Right renal pelvis (tissue), 4 donors: ENCODE measurements around the gene AP2A2. TPM values are rescaled to one million over a fixed set of nuclear protein-coding genes. Genes with fewer than 3 reads are reported as not detected.

Experiments used
- DNase-seq, 4 donors: peaks; one replicate each; pipeline ENCODE4 v3.0.0-alpha.2; 2013; ENCODE audit warnings: low read depth in 4 of 4, low spot score in 3 of 4, missing footprints in 1 of 4
- polyA plus RNA-seq, 4 donors: library from polyadenylated mRNA; unstranded; fragments of 120-200 nt; gene quantifications; one replicate each; pipeline ENCODE4 v1.2.1, GENCODE V29; 2013; ENCODE audit not compliant: insufficient read length in 4 of 4

AP2A2 gene
- polyA plus RNA-seq, 4 donors = 100 to 120 (median 109) TPM

DNA sequence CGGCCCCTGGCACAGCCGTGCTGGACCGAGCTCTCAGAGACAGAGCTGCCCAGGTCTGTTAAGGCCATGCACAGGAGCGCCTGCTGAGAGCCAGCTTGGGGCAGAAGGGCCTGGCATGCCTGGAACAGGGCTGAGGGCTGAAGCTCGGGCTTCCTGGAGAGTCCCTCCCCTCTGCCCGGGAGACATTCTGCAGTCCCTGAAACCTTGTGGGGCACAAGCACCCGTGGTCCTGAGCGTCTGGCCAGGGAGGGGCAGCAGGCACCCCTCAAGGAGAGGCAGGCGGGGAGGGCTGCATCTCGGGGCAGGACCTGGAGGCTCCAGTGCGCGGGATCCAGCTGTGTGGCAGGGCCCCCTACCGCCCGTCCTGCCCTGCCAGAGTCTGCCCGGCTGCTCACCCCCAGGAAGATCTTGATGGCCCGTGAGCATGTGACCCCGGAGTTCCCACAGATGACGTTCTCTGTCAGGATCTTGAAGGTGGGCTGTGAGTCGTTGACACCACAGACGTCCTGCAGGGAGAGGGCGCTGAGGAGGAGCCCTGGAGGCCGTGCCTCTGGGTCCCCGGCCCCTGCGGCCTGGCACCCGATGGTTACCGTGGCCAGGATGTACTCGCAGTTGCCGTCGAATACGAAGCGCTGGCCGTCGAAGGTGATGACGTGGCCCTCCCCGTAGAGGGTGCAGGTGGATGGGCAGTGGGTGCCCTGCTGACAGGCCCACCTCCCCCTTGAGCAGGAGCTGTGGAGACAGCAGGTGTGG, 99.9 kb downstream of the AP2A2 start:
- no peak for DNase-seq

DNA sequence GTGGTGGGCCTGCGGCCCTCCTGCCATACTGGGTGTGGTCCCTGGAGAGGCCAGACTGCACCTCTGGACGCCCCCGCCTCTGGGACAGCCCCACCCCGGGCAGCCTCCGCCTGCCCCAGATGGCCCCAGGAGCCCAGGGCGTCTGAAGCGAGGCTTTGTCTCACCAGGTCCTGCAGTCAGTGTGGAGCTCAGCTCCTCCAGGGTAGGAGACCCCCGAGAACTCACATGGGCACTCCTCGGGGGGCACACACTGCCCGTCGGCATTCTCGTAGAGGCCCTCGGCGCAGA, 100.4 kb downstream of the AP2A2 start:
- DNase-seq = no peak

DNA sequence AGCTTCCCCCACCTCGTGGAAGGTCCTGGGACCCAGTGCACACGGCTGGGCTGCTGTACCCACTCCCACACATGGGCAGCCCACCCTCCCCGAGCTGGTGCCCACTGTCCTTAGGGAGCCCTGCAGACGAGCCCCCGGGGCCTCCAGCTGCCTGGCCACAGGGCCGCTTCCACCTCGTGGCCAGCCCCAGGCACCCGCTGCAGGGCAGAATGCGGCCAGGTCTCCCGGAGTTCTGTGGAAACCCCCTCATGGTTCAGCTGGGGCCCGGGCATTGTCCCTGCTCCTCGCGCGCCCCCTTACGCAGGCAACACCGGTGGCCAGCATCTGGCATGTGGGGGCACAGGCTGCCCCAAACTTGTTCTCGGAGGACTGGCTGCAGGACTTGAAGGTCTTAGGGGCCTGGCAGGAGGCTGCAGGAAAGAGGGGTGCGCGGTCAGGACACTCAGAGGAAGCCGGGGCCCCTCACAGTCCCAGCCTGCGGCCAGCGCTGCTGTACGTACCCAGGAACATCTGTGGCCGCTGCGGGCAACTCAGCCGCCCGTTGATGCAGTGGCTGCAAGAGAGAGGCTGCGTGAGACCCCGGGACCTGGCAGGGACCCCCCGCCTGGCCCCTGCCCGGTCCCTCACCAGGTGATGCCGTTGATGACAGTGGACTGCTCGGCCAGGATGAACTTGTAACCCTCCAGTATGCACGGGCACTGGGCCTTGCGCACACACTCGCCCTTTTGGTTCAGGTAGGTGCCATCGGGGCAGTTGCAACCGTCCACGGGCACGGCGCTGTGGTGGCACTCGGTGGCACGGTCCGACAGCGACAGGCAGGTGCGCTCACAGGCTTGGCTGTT, 101.2 kb downstream of the AP2A2 start:
- no peak for DNase-seq

DNA sequence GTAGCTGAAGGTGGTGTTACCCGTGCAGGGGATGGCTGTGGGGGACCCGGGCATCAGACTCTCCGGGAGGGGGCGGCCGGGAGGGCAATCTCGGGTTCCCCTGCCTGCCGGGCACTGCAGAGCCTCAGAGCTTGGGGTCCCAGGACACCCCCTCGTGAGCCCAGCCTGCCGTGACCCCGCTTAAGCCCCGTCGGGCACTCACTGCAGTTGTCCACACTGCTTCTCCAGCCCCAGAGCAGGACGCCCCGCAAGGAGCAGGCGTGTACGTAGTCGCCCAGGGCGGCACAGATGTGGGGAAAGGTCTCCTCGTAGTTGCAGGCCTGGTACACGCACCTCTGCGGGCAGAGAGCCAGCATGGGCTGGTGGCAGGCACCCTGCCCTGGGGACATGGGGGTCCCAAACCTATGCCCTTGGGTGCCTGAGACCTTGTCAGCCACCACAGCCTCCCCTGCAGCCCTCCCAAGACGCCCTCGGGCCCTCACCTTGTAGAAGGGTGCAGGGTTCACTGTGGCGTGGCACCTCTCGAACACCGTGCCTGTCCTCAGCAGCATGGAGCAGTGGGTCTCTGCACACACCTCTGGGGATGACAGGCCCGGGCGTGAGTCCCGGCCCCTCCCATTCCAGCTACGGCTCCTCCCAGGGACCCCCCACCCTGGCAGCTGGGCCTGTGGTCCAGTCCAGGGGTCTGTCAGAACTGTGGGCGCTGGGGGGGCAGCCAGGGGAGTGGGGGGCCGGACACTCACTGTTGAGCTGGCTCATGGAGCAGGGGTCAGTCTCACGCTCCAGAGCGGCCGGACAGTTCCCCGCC, 102.0 kb downstream of the AP2A2 start:
- no peak for DNase-seq

DNA sequence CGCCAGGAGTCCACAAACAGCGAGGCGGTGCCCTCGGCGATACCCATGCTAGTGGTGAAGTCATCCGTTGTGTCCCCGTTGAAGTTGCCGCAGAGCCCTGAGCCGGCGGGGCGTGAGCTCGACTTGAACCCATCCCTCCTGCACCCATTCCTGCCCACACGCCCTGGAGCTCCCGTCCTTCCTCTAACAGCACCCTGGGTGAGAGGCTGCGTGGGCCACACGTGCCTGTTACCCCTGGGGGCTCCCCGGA, 102.5 kb downstream of the AP2A2 start:
- DNase-seq = no peak

- no peak for DNase-seq
Observed at GRCh38 chr11:1028616-1029015, 102.9 kb downstream of the AP2A2 start.

DNA sequence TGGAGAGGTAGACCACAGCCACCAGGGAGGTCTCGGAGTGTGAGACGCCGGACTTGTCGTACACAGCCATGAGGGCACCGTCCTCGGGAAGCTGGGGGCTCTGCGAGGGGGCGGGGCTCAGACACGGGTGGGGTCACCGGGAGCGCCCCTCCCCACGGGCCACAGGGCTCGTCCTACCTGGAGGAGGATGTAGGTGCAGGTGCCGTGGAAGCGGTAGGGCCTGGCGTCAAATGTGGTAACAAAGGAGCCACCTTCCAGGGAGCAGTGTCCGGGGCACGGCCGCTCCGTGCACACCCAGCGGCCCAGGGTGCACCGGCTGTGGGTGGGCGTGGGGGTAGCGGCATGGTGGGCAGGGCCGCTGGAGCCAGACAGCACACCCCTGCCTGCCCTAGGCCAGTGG, 103.4 kb downstream of the AP2A2 start:
- no peak for DNase-seq

- DNase-seq = no peak
Observed at GRCh38 chr11:1029654-1030053, 104.0 kb downstream of the AP2A2 start.

DNA sequence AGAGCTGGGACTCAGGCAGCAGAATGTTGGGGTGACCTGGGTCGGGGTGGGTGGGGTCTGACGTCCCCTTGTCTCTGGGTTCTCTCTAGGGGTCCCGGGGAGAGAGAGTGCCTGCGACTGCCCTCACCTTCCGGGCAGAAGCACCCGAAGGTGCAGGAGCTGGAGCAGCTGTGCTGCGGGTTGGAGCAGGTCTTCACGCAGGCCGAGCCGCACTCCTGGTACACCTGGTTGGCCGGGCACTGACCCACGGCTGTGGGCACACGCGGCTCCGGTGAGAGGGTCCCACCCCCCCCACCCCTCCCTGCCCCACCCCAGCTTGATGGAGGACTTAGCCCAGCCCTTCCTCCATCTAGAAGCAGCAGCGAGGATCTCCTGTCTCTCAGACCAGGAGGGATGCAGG, 104.4 kb downstream of the AP2A2 start:
- DNase-seq = no peak

GRCh38 chr11:1030556-1030955, 104.9 kb downstream of the AP2A2 start:
- no peak for DNase-seq

DNA sequence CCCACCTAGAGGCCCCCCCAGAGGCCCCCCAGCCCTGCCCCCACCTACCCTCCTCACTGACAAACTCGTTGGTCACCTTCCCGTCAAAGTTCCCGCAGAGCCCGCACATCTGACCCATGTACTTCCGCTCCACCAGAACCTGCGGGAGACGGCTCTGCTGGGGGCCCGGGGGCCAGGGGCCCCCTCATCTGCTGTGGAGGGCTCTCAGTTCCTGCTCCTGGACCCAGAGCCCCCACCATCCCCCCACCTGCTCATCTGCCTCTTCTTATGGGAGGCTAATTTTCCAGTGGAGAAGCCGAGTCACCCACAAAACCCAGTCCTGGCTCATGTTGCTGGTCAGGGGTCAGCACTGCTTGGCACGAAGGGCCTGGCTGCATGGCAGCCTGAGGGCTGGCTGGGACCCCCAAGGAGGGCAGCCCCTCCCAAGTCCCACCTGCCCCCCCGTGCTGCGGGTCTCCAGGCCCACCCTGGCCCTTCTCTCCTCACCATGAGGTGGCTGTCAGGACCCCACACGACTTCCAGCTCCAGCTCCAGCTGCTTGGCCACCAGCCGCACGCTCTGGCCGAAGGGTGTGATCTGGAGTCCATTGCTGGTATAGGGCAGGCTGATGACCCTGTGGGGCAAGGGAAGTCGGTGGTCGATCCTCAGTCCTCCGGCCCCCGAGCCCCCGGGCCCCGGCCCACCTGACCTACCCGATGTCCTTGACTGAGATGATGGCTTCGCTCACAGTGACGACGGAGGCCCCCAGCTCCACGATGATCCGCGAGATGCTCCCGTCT, 105.6 kb downstream of the AP2A2 start:
- DNase-seq = no peak

GRCh38 chr11:1032310-1032891, 106.7 kb downstream of the AP2A2 start:
- no peak for DNase-seq

DNA sequence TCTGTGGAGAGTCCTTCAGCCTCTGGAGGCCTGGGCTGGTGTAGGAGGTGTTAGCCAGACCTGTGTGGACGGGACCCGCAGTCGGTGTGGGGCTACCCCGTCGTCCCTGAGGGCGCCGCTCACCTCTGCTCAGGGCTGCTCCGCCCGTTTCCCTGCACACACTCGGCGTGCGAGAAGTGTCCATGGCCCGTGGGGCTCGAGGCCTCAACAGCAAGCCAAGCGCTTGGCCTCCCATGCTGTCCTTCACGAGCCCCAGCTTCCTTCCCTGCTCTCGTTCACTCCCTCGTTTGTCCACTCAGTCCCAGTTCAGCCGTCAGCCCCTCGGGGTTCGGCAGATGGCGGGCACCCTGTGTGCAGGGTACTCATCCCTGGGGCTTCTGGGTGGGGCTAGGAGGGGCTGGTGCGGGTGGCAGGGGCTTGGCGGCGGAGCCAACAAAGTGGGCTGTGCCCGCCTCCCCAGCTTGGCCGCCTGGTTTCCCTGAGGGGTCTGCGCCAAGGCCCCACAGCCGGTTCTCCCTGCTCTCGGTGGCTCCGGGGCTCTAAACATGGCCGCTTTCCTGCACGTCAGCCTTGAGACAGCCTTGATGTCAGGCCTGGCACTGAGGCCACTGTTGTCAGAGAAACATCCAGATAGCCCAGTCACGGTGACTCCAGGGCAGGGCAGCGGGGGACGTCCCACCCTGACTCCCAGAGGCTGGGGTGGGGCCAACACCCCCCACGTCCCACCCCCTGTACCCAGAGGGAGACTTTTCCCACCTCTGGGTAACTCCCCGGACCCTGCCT, 107.5 kb downstream of the AP2A2 start:
- no peak for DNase-seq

GRCh38 chr11:1034001-1034400, 108.3 kb downstream of the AP2A2 start:
- no peak for DNase-seq

DNA sequence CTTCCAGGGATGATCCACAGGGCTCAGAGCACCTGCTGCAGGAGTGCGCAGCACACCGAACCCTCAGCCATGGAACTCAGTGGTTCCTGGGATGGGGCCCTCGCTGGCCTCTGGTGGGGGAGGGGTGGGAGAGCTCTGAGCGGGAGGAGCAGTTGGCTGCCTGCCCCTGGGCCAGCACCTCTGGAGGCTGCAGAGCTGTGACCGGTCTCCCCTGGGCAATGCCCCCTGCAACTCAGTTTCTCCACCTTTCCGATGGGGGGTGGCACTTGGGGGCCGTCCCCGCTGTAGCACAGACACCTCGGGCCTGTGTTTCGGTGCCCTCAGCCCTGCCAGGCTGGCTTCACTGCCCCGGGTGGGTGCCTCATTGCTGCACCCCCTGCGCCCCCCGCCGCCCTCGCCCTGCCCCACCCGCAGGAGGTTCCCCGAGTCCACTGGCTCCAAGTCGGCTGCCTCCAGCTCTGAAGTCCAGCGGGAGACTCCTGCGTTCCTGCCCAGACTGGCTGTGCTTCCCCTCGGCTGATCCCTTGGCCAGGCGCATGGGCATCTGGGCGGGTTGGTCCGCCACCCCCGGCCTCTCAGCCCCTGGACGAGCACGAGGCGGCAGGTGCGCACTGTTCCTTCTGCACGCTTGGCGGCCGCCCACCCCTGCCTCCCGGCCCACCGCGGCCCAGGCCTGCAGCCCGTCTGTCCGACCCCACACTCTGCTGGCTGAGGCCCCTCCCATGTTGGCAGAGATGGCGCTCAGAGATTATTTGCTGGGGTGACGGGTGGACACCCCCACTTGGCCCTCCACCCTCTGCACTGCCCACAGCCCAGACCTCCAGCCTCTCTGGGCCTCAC, 109.0 kb downstream of the AP2A2 start:
- DNase-seq = no peak

DNA sequence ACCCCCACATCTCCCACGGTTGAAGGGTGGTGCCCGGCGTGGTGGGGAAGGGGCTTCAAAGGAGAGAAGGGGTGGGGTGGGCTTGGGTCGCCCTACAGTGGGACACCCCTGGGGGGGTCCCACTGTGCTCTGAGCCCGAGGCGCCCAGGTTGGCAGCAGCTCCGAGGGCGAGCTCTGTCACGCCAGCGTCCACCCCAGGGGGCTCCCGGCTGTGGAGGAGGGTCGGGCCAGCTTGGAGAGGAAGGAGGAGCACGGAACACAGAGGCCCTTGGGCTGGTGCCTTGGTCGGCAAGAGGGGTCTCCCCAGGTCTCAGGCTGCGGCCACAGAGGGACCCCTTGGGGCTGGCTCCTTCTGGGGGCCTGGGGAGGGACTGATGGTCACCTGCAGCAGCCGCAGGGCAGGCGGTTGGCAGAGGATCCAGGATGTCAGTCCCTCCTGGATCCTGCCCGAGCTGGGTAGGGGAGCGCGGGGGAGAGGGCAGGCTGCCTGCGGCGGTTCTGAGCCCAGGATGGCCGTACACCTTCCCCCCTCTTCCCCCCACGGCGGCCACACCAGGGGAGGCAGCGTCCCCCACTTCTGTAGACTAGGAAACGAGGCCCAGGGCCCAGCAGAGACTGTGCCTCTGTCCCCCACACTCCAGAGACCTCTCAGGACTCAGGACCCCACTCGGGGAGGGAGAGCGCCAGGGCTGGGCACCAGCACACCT, 110.1 kb downstream of the AP2A2 start:
- DNase-seq = no peak

DNA sequence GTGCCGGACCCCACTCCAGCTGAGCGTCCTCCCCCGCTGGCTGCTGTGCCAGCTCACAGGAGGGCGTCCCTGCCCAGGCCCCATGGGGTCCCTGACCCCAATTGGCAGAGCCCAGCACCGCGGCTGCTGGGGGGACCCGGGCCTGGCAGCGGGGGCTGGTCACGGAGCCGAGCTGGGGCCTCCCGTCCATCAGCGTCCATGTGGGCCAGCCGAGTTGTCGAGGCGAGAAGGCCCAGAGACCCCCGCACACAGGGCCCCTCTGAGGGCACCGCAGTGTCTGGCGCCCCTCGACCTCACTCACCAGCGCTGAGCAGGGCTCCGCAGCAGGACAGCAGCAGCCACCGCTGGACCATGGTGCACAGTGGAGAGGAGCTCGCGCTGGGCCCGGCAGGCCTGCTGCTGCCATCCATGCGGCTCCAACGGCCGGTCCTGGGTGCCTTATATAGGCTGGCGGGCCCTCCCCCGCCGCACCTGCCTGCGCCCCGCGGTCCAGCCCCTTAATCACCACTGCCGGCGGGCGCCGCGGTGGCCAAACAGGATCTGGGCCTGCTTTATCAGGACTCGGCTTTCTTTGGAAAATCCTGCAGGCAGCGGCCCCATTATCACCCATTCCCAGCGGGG, 110.7 kb downstream of the AP2A2 start, which contains the start of gene MUC6:
Gene MUC6, minus strand, starts transcription at position 416 of the 621 bp plus-strand sequence. Its CDS starts 63 bp downstream, at position 353.
- no peak for DNase-seq

GRCh38 chr11:1036931-1037330, 111.3 kb downstream of the AP2A2 start:
- DNase-seq = no peak
